Activated naive CD4-positive, alpha-beta T cell treated with anti-CD3 and anti-CD28 coated beads, Interleukin-2, amount 10 ng/mL, durations not matched to agents 7 days and 5 days (primary cell): Measurements from ENCODE around the gene ARHGAP12.
"Not testable (repeated sequence)": the region's sequence is repeated elsewhere in the genome, so short reads cannot be mapped to it uniquely, and the experiment has no call there.

Source experiments
- CTCF ChIA-PET: fragments of 350-600 bp; sonication (Branson Sonifier 250); formaldehyde crosslinking; loops from one replicate; lab custom pipeline; 2021; ENCODE audit warnings: antibody characterized with exemption; lab: Charles Lee
- DNase-seq: peaks from one replicate; pipeline ENCODE4 v3.0.0-alpha.2; 2020
- H3K27ac Mint-ChIP-seq: one replicate; pipeline ENCODE4 v1.8.0; 2021; ENCODE audit warnings: mild to moderate bottlenecking, moderate library complexity, mixed read lengths
- H3K27me3 Mint-ChIP-seq: one replicate; pipeline ENCODE4 v1.8.0; 2021; ENCODE audit warnings: mild to moderate bottlenecking, mixed read lengths
- H3K36me3 Mint-ChIP-seq: one replicate; pipeline ENCODE4 v1.8.0; 2021; ENCODE audit warnings: mixed read lengths
- H3K4me1 Mint-ChIP-seq: one replicate; pipeline ENCODE4 v1.8.0; 2021; ENCODE audit warnings: mixed read lengths
- H3K4me3 Mint-ChIP-seq: one replicate; pipeline ENCODE4 v1.8.0; 2021; ENCODE audit warnings: mild to moderate bottlenecking, moderate library complexity, mixed read lengths
- H3K9me3 Mint-ChIP-seq: one replicate; pipeline ENCODE4 v1.8.0; 2021; ENCODE audit warnings: mixed read lengths

Gene ARHGAP12

GRCh38 chr10:31780717-31781116 lies 147.9 kb downstream of the ARHGAP12 start:
- CTCF ChIA-PET: no interaction called here
- H3K36me3 Mint-ChIP-seq: no peaks in the 10 kb centered on the region
- no peak overlapping the region for H3K27ac Mint-ChIP-seq
- no peak overlapping the region for H3K4me3 Mint-ChIP-seq
- DNase-seq: no peak
- H3K4me1 Mint-ChIP-seq: no peaks in the 10 kb centered on the region
- H3K9me3 Mint-ChIP-seq: no peaks in the 10 kb centered on the region
- peaks cover 7% of the 10 kb centered on the region for H3K27me3 Mint-ChIP-seq

GRCh38 chr10:31778627-31779026 lies 150.0 kb downstream of the ARHGAP12 start:
- Mint-ChIP-seq H3K27me3 (peaks cover 7% of the 10 kb centered on the region), H3K4me3 (no peak overlapping the region), H3K4me1 (no peaks in the 10 kb centered on the region), H3K27ac (no peak overlapping the region), H3K9me3 (no peaks in the 10 kb centered on the region), H3K36me3 (no peaks in the 10 kb centered on the region)
- CTCF ChIA-PET: no interaction called here
- DNase-seq: no peak

DNA sequence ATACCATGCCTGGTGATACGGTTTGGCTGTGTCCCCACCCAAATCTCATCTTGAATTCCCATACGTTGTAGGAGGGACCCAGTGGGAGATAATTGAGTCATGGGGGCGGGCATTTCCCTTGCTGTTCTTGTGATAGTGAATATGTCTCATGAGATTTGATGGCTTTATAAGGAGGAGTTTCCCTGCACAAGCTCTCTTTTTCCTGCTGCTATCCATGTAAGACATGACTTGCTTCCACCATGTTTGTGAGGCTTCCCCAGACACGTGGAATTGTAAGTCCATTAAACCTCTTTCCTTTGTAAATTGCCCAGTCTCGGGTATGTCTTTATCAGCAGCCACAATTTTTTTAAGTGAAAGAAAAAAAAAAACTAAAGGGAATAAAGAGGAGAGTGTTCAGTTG lies 152.5 kb downstream of the ARHGAP12 start:
- H3K36me3 Mint-ChIP-seq: no peaks in the 10 kb centered on the region
- CTCF ChIA-PET: interaction anchor here (0.6 kb wide), 1 partner anchor 1027 kb away, joined by 3 read pairs; no protein-coding TSS in a partner anchor
- no peak for DNase-seq
- no peak overlapping the region for H3K27ac Mint-ChIP-seq
- peaks cover 7% of the 10 kb centered on the region for H3K27me3 Mint-ChIP-seq
- H3K4me3 Mint-ChIP-seq: no peak overlapping the region
- no peaks in the 10 kb centered on the region for H3K9me3 Mint-ChIP-seq
- no peaks in the 10 kb centered on the region for H3K4me1 Mint-ChIP-seq

DNA sequence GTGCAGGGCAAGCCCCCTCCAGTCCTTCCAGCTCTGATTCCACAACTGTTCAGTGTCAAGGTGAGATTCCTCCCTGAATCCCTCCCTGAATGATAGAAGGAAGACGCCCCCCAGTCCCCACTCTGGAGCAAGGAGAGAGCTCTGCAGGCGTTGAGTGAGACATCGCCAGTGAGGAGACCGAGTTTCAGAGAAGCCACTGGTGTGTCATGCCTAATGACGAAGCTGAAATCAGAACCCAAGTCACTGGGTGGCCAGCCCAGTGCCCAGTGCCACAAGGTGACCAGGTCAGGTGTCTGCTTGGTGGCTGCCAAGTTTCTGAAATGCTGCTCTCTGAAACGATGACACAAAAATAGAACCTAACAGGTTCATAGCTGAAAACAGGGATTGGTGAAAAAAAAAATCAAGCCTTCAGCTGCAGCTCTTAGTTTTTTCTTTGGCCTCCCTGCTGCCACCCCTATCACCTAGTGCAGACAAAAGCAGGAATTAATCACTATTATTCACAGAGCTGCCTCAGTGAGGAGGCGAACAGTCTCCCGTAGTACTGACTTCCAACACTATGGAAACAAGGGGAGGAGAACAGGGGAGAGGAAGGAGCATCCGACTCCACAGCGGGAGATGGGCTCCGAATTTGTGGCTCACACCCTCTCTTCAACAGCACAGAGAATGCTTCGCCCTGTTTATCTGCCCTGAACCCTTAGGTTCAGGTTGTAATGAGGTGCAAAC lies 153.5 kb downstream of the ARHGAP12 start:
- CTCF ChIA-PET: interaction anchor here (0.6 kb wide), 1 partner anchor 654 kb away, joined by 3 read pairs; no protein-coding TSS in a partner anchor
- H3K9me3 Mint-ChIP-seq: no peaks in the 10 kb centered on the region
- H3K27me3 Mint-ChIP-seq: peaks cover 7% of the 10 kb centered on the region
- no peak overlapping the region for H3K4me3 Mint-ChIP-seq
- no peak overlapping the region for H3K27ac Mint-ChIP-seq
- DNase-seq: no peak
- no peaks in the 10 kb centered on the region for H3K36me3 Mint-ChIP-seq
- no peaks in the 10 kb centered on the region for H3K4me1 Mint-ChIP-seq

- peaks cover 7% of the 10 kb centered on the region for H3K27me3 Mint-ChIP-seq
Observed at GRCh38 chr10:31774299-31774900, 154.2 kb downstream of the ARHGAP12 start.

DNA sequence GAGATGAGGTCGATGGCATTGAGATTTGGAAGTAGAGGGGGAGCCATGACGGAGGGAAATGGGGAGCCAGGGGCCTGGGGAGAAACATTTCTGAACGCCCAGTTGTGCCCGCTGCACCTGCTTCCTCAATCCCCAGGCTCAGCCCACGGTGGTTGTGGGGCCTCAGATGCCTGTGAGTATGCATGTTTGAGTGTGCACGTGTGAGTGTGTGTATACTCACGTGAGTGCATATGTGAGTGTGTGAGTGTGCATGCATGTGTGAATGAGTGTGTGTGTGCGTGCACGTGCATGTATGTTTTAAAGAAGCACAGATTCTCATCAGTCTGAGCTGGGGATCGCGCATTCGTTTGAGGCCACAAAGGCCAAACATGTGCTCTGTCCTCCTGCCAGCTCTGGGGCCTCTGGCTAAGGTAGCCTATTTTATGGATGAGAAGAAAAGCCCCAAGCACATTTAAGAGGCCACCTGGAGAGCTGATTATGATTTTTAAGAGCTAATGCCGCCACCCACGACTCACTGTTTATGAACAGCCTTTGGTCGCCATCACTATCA lies 154.8 kb downstream of the ARHGAP12 start:
- H3K36me3 Mint-ChIP-seq: no peaks in the 10 kb centered on the region
- H3K27me3 Mint-ChIP-seq: peaks cover 7% of the 10 kb centered on the region
- H3K27ac Mint-ChIP-seq: no peak overlapping the region
- H3K9me3 Mint-ChIP-seq: no peaks in the 10 kb centered on the region
- no peak for DNase-seq
- CTCF ChIA-PET: interaction anchor here (1.6 kb wide), 1 partner anchor 9 kb away, joined by 4 read pairs; no protein-coding TSS in a partner anchor
- H3K4me3 Mint-ChIP-seq: no peak overlapping the region
- H3K4me1 Mint-ChIP-seq: no peaks in the 10 kb centered on the region

More at GRCh38 chr10:31774299-31774900, 154.2 kb downstream of the ARHGAP12 start:
- Mint-ChIP-seq H3K36me3 (no peaks in the 10 kb centered on the region), H3K9me3 (no peaks in the 10 kb centered on the region), H3K27ac (no peak overlapping the region), H3K4me3 (no peak overlapping the region), H3K4me1 (no peaks in the 10 kb centered on the region)
- no peak for DNase-seq
- CTCF ChIA-PET: interaction anchor here (0.6 to 1.6 kb wide), 2 partner anchors 8 to 654 kb away, joined by 3 to 4 read pairs; no protein-coding TSS in a partner anchor

DNA sequence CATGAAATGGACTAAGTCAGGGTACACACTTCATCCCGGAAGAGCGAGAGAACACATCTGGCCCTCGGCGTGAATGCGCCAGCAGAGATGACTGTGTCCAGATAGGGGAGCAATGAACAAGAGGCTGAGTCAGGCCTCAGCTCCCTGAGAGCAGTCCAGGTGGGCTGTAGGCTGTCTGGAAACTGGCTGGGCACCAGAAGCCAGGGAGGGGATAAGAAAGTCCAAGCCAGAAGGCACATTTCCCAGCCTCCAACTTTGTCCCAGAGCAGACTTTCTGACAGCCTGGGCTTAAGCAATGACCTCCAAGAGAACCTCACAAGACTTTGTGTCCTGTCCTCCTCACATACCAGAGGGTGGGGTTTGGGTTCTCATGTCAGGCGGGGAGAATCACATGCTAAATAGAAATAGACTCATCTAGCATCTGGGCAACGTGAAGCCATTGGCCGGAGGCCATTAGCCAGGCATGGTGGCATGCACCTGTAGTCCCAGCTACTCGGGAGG lies 157.2 kb downstream of the ARHGAP12 start:
- DNase-seq: no peak
- no peaks in the 10 kb centered on the region for H3K4me1 Mint-ChIP-seq
- no peak overlapping the region for H3K4me3 Mint-ChIP-seq
- H3K27ac Mint-ChIP-seq: no peak overlapping the region
- no peaks in the 10 kb centered on the region for H3K9me3 Mint-ChIP-seq
- no peaks in the 10 kb centered on the region for H3K36me3 Mint-ChIP-seq
- CTCF ChIA-PET: interaction anchor here (0.5 to 1.6 kb wide), 4 partner anchors 8 to 991 kb away, joined by 3 to 6 read pairs (median 3); no protein-coding TSS in a partner anchor
- peaks cover under 1% of the 10 kb centered on the region for H3K27me3 Mint-ChIP-seq

DNA sequence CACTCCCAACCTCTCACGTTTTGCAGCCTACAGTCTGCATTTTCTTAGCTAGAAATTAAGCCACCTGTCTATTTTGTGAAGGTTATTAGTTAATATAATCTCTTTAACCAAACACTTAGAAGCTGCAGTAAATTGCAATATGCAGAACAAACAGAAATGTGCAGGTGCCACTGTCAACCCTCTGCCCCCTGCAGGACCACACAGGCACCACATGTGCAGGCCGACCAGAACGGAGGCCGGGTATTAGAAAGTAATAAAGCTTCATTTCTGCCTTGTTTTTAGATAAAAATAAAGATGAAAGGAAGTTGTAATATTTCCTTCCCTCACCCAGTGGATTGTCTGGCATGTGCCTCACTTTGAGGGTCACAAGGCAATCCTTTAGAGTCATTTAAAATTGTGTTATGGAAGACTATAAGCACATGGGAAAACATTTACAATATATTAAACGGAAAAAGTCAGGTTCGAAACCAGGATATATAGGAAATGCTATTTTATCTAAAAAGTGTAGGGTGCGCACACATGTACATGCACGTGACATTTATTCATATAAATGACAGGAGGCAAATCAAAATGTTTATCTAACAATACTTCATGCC lies 158.2 kb downstream of the ARHGAP12 start:
- DNase-seq: peak; percentile 67
- H3K36me3 Mint-ChIP-seq: no peaks in the 10 kb centered on the region
- no peaks in the 10 kb centered on the region for H3K9me3 Mint-ChIP-seq
- H3K27ac Mint-ChIP-seq: no peak overlapping the region
- CTCF ChIA-PET: interaction anchor here (0.5 to 1.7 kb wide), 16 partner anchors 9 to 1054 kb away, joined by 3 to 7 read pairs (median 3); no protein-coding TSS in a partner anchor
- no peak overlapping the region for H3K4me3 Mint-ChIP-seq
- no peaks in the 10 kb centered on the region for H3K4me1 Mint-ChIP-seq
- no peaks in the 10 kb centered on the region for H3K27me3 Mint-ChIP-seq

DNA sequence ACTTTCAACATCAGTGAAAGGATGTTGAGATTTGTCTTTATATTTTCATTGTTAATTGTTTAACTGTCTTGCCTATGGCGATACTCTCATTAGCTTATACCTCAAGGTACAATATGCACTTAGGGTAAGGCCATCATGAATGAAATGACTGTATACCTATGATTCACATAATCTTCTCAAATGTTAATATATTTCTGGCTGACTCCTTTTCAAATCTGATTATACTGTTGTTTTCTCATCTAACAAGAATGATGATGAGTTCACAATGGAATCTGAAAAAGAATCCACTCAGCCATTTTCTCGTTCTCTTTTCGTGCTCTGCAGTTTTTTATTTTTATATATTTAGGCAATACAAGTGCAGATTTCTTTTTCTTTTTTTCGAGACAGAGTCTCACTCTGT lies 159.1 kb downstream of the ARHGAP12 start:
- DNase-seq: no peak
- Mint-ChIP-seq H3K4me1 (no peaks in the 10 kb centered on the region), H3K9me3 (peaks cover under 1% of the 10 kb centered on the region), H3K27ac (no peak overlapping the region), H3K36me3 (no peaks in the 10 kb centered on the region), H3K4me3 (no peak overlapping the region), H3K27me3 (no peaks in the 10 kb centered on the region)
- CTCF ChIA-PET: interaction anchor here (0.5 to 1.7 kb wide), 12 partner anchors 8 to 1053 kb away, joined by 3 to 7 read pairs (median 4); no protein-coding TSS in a partner anchor

GRCh38 chr10:31768935-31769334 lies 159.7 kb downstream of the ARHGAP12 start:
- H3K36me3 Mint-ChIP-seq, H3K27ac Mint-ChIP-seq, H3K4me3 Mint-ChIP-seq, H3K9me3 Mint-ChIP-seq, H3K27me3 Mint-ChIP-seq, DNase-seq, H3K4me1 Mint-ChIP-seq: not testable (repeated sequence)
- CTCF ChIA-PET: interaction anchor here (0.6 to 1.7 kb wide), 4 partner anchors 7 to 1033 kb away, joined by 3 to 6 read pairs (median 3); no protein-coding TSS in a partner anchor

- no peaks in the 10 kb centered on the region for H3K36me3 Mint-ChIP-seq
- no peak for DNase-seq
- H3K9me3 Mint-ChIP-seq: peaks cover 2% of the 10 kb centered on the region
- CTCF ChIA-PET: interaction anchor here (0.6 to 1.6 kb wide), 2 partner anchors 771 to 1017 kb away, joined by 3 to 6 read pairs; no protein-coding TSS in a partner anchor
- H3K4me1 Mint-ChIP-seq: no peaks in the 10 kb centered on the region
- H3K27me3 Mint-ChIP-seq: no peaks in the 10 kb centered on the region
- no peak overlapping the region for H3K4me3 Mint-ChIP-seq
- H3K27ac Mint-ChIP-seq: no peak overlapping the region
Observed at GRCh38 chr10:31768467-31768866, 160.2 kb downstream of the ARHGAP12 start.

DNA sequence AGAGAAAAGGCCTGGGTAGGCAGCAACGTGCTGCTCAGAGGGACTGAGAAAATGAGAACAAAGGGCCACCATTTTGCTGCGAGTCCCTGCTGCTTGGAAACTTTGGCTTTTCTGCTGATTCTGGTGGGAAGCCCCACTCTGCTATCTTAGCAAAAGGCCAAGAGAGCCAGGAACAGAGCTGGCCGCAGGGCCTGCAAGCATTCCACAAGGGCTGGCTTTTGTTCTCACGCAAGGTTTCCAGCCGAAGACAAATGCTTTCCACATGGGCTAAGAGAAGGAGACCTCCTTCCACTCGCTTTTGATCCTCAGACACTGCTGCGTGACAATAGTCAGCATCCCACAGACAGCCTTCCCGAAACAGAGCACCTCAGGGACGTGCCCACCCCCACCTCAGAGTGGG lies 163.1 kb downstream of the ARHGAP12 start:
- DNase-seq: no peak
- H3K9me3 Mint-ChIP-seq: peaks cover 2% of the 10 kb centered on the region

DNA sequence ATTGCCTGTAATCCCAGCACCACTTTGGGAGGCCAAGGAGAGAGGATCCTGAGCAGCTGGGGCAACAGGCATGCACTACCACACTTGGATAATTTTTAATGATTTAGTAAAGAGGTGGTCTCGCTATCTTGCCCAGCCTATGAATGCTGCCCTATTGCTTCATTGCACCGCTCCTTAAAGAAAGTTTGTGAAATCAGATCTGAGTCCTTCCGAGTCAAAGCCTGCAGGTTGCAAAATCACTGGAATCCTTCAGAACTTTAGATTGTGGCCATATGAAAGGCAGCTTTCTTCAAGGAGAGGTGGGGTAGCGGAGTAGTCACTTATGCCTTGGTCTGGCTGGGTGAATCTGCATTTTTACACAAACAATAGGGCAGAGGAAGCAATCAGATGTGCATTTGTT lies 166.3 kb downstream of the ARHGAP12 start:
- H3K27ac Mint-ChIP-seq: no peak overlapping the region

More for the DNA sequence above, 163.1 kb downstream of the ARHGAP12 start:
- CTCF ChIA-PET: no interaction called here
- H3K36me3 Mint-ChIP-seq: no peaks in the 10 kb centered on the region
- H3K4me3 Mint-ChIP-seq: no peak overlapping the region
- H3K4me1 Mint-ChIP-seq: peaks cover 7% of the 10 kb centered on the region
- H3K27me3 Mint-ChIP-seq: no peaks in the 10 kb centered on the region
- no peak overlapping the region for H3K27ac Mint-ChIP-seq

DNA sequence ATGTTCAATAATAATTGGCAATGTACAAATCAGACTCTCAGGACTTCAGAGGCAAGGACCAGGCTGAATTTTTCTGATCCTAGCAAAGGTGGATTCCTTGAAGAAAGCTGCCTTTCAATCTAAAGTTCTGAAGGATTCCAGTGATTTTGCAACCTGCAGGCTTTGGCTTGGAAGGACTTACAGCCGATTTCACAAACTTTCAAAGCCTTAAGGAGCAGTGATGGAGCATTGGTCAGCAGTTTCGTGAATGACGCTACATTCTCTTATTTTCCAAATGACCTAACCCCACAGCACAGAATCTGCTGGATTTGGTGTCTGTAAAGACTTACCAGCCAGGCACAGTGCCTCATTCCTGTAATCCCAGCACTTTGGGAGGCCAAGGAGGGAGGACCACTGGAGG lies 167.5 kb downstream of the ARHGAP12 start:
- Mint-ChIP-seq H3K9me3 (peaks cover 2% of the 10 kb centered on the region), H3K27me3 (peaks cover 10% of the 10 kb centered on the region), H3K4me1 (peaks cover 16% of the 10 kb centered on the region), H3K27ac (peak overlapping the region; percentile 90), H3K4me3 (peak overlapping the region; percentile 33), H3K36me3 (no peaks in the 10 kb centered on the region)
- CTCF ChIA-PET: interaction anchor here (1.1 kb wide), 1 partner anchor 9 kb away, joined by 3 read pairs; no protein-coding TSS in a partner anchor
- no peak for DNase-seq

More for the DNA sequence above, 166.3 kb downstream of the ARHGAP12 start:
- Mint-ChIP-seq H3K9me3 (peaks cover 2% of the 10 kb centered on the region), H3K4me1 (peaks cover 16% of the 10 kb centered on the region), H3K36me3 (no peaks in the 10 kb centered on the region), H3K4me3 (no peak overlapping the region), H3K27me3 (peaks cover 8% of the 10 kb centered on the region)
- CTCF ChIA-PET: no interaction called here
- no peak for DNase-seq
